ENCODE results near the gene TAS1R3. TPM values are rescaled to one million over a fixed set of nuclear protein-coding genes. Genes with fewer than 3 reads are reported as not detected.

Gene TAS1R3
- total RNA-seq, 2 experiments from 2014 or later, result 0.99 to 1.1 TPM

DNA sequence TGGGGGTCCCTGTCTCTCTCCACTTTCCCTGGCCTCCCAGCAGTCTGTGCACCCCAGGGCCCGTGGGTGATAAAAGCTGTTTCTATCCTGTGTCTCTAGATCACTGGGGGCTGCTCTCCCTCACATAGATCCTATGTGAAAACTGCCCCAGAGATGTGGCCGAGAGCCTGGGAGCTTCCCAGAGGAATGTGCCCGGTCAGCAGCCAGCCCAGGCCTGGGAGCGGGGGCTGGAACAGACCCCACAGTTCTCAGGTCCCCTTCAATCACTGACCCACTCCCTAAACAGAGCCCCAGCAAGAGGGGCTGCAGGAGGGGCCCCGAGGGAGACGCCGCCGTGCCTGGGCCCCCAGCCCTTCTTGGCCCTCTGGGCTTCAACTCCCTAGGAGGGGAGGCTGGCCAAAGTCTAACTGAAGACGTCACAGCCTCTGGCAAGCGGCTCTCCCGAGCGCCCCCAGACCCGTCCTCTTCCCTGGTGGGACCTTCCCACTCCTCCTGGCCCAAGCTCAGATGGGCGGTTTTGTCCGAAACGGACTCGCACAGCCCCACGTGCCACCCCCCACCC is 26.9 kb downstream of the TAS1R3 start:
- no peaks in the 10 kb centered on the region for H3K36me3 ChIP-seq (ENCODE audit: insufficient read depth, low read length)
- H3K79me2 ChIP-seq (ENCODE audit: insufficient read depth, low read depth, low read length), result no peaks in the 10 kb centered on the region
- POLR2A ChIA-PET, result no interaction called here
- H3K9me2 ChIP-seq (ENCODE audit: insufficient read depth, low read length), result no peaks in the 10 kb centered on the region
- no peak overlapping the region for H3K27ac ChIP-seq (ENCODE audit: low read depth, low read length, poor library complexity, severe bottlenecking)
- H3K4me1 ChIP-seq (ENCODE audit: insufficient read depth, low read length, poor library complexity, severe bottlenecking), result peaks cover 6% of the 10 kb centered on the region
- CTCF ChIA-PET (ENCODE audit: unreplicated experiment), result no interaction called here
- intact Hi-C loops (cut with micrococcal nuclease; ENCODE audit: unreplicated experiment), result no loop called here
- H4K20me1 ChIP-seq (ENCODE audit: insufficient read depth, low read length), result no peaks in the 10 kb centered on the region
- no peak overlapping the region for H3K4me3 ChIP-seq (ENCODE audit: low read depth, low read length, poor library complexity, severe bottlenecking)
- H3K9me3 ChIP-seq (ENCODE audit: low read length), result no peaks in the 10 kb centered on the region
- BruUV-seq (replicated peaks), result no TSS peak
- H2AFZ ChIP-seq (ENCODE audit: low read length), result no peak overlapping the region
- DNase-seq (ENCODE audit: low spot score), result no peak
- TF ChIP-seq EZH2phosphoT487 (IDR thresholded peaks at IDR 0.05; ENCODE audit: borderline replicate concordance, low read depth, low read length), result no peak
- TF ChIP-seq, protein P1, sequence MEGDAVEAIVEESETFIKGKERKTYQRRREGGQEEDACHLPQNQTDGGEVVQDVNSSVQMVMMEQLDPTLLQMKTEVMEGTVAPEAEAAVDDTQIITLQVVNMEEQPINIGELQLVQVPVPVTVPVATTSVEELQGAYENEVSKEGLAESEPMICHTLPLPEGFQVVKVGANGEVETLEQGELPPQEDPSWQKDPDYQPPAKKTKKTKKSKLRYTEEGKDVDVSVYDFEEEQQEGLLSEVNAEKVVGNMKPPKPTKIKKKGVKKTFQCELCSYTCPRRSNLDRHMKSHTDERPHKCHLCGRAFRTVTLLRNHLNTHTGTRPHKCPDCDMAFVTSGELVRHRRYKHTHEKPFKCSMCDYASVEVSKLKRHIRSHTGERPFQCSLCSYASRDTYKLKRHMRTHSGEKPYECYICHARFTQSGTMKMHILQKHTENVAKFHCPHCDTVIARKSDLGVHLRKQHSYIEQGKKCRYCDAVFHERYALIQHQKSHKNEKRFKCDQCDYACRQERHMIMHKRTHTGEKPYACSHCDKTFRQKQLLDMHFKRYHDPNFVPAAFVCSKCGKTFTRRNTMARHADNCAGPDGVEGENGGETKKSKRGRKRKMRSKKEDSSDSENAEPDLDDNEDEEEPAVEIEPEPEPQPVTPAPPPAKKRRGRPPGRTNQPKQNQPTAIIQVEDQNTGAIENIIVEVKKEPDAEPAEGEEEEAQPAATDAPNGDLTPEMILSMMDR (conservative IDR thresholded peaks at IDR 0.05; ENCODE audit: low read length), result no peak
- H3K4me2 ChIP-seq (ENCODE audit: low read length), result no peak overlapping the region

DNA sequence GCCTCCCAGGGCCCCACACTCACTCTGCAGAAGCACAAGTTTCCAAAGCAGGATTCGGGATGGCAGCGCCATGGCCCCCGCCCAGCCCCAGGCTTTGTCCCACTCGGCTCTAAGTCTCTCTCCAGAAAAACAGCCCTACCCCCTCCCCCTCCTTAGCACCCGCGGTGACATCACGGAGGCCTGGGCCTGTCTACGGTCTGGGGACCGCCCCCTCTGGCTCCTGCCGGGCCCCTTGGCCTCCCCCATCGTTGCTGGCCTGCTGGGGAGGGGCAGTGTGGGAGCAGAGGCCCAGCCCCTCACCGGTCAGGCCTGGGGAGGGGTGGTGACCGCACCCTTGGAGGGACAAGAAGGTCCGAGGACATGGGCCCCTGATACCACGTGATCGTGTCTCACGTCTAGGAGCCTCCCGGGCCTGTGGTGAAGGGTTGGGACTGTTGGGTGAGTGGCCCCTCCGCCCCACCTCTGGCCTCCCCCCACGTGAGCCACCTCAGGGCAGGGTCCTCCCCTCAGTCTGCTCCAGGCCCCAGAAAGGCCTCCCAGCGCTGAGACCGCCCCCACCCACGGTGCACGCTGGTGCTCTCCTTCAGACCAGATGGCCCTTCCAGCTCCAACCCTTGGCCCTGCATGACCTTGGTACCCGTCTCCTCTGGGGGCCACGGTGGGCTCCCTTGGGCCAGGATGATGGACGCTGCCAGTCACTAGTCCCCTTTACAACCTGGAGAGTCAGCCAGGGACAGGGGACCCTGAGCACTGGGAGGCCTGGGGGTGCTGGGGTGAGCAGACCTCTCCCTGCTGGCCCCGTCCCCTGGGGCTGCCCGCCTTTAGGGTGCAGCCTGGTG is 27.6 kb downstream of the TAS1R3 start, which contains the start of gene MXRA8:
Gene MXRA8 (minus strand): TSS at position 123 of the 839 bp plus-strand sequence. CDS start 51 bp downstream, at position 72.
- no peaks in the 10 kb centered on the region for H3K9me3 ChIP-seq (ENCODE audit: low read length)
- H3K36me3 ChIP-seq (ENCODE audit: insufficient read depth, low read length), result no peaks in the 10 kb centered on the region
- ChIA-PET POLR2A (no interaction called here), CTCF (ENCODE audit: unreplicated experiment) (no interaction called here)
- H4K20me1 ChIP-seq (ENCODE audit: insufficient read depth, low read length), result no peaks in the 10 kb centered on the region
- no peak within 1 kb of the TSS for H3K27ac ChIP-seq (ENCODE audit: low read depth, low read length, poor library complexity, severe bottlenecking)
- H3K9me2 ChIP-seq (ENCODE audit: insufficient read depth, low read length), result no peaks in the 10 kb centered on the region
- no peak within 1 kb of the TSS for H2AFZ ChIP-seq (ENCODE audit: low read length)
- H3K79me2 ChIP-seq (ENCODE audit: insufficient read depth, low read depth, low read length), result no peaks in the 10 kb centered on the region
- no TSS peak for BruUV-seq (replicated peaks)
- DNase-seq (ENCODE audit: low spot score), result no peak
- no peaks in the 10 kb centered on the region for H3K4me1 ChIP-seq (ENCODE audit: insufficient read depth, low read length, poor library complexity, severe bottlenecking)
- H3K4me3 ChIP-seq (ENCODE audit: low read depth, low read length, poor library complexity, severe bottlenecking), result no peak within 1 kb of the TSS
- H3K4me2 ChIP-seq (ENCODE audit: low read length), result no peak within 1 kb of the TSS
- no peak for TF ChIP-seq EZH2phosphoT487 (IDR thresholded peaks at IDR 0.05; ENCODE audit: borderline replicate concordance, low read depth, low read length)
- TF ChIP-seq, protein P1 (conservative IDR thresholded peaks at IDR 0.05; ENCODE audit: low read length), result no peak
- intact Hi-C loops (cut with micrococcal nuclease; ENCODE audit: unreplicated experiment), result no loop called here

DNA sequence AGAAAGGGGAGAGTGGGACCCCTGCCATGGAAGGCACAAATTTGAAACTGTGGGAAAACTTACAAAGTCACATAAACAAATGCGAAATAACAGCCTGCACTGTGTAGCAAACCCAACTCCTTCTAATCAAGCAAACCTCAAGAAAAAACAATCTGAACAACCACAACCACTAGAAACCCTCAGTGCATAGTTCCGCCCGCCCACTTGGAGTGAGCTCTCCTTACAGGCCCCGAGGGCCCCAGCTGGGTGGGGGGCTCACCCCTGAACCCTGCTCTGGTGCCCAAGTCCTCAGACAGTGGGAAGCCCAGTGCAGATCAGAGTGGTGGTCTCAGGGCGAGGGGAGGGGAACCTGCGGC is 28.2 kb downstream of the TAS1R3 start:
- DNase-seq (ENCODE audit: low spot score), result no peak
- ChIA-PET POLR2A (no interaction called here), CTCF (ENCODE audit: unreplicated experiment) (no interaction called here)
- Histone ChIP-seq H4K20me1 (ENCODE audit: insufficient read depth, low read length) (no peaks in the 10 kb centered on the region), H3K4me1 (ENCODE audit: insufficient read depth, low read length, poor library complexity, severe bottlenecking) (no peaks in the 10 kb centered on the region), H3K36me3 (ENCODE audit: insufficient read depth, low read length) (no peaks in the 10 kb centered on the region), H3K9me3 (ENCODE audit: low read length) (no peaks in the 10 kb centered on the region), H3K79me2 (ENCODE audit: insufficient read depth, low read depth, low read length) (no peaks in the 10 kb centered on the region), H3K9me2 (ENCODE audit: insufficient read depth, low read length) (no peaks in the 10 kb centered on the region), H3K4me2 (ENCODE audit: low read length) (no peak overlapping the region), H3K4me3 (ENCODE audit: low read depth, low read length, poor library complexity, severe bottlenecking) (no peak overlapping the region), H3K27ac (ENCODE audit: low read depth, low read length, poor library complexity, severe bottlenecking) (no peak overlapping the region), H2AFZ (ENCODE audit: low read length) (no peak overlapping the region)
- intact Hi-C loops (cut with micrococcal nuclease; ENCODE audit: unreplicated experiment), result no loop called here
- BruUV-seq (replicated peaks), result no TSS peak
- TF ChIP-seq, protein P1 (conservative IDR thresholded peaks at IDR 0.05; ENCODE audit: low read length), result no peak
- TF ChIP-seq EZH2phosphoT487 (IDR thresholded peaks at IDR 0.05; ENCODE audit: borderline replicate concordance, low read depth, low read length), result no peak

Measured in OCI-LY7 (cell line).